HL-60 (cell line): ENCODE data around the gene NUDT2.

Source experiments
- GABPA ChIP-seq: IDR thresholded peaks from 2 replicates; pipeline ENCODE4 v1.6.1; 2012; ENCODE audit warnings: low read depth
- POLR2AphosphoS5 ChIP-seq: IDR thresholded peaks from 2 replicates; pipeline ENCODE4 v1.6.1; 2012; ENCODE audit warnings: low read depth
- SPI1 ChIP-seq: IDR thresholded peaks from 2 replicates; pipeline ENCODE4 v1.6.1; 2012; ENCODE audit warnings: low read depth, mild to moderate bottlenecking, borderline replicate concordance
- TF ChIP-seq, protein P1 (sequence below): IDR thresholded peaks from one replicate; pipeline ENCODE4 v1.5.1; 2011; ENCODE audit warnings: low read length, control low read depth, inconsistent platforms; ENCODE audit not compliant: insufficient read depth
- TF ChIP-seq, protein P2 (sequence below): IDR thresholded peaks from 2 replicates; pipeline ENCODE4 v1.6.1; 2012; ENCODE audit warnings: low read depth; ENCODE audit not compliant: insufficient replicate concordance

DNA sequence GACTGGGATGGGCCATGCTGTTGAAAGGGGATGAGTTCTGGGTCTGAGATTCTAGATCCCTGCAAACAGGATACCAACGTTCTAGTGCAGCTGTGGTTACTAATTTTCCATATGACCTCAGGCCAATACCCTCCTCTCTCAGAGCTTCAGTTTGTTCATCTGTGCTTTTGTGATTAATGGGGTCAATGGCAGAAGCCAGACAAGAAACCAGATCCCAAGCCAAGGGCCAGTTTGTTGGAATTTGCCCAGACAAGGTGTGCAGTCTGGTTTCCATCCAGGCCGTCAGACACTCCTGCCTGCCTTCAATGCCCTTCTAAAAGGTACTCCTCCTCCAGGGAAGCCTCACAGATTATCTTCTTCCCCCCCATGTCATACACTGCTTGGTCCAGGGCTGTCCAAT is 35.9 kb downstream of the NUDT2 start:
- TF ChIP-seq, protein P1, sequence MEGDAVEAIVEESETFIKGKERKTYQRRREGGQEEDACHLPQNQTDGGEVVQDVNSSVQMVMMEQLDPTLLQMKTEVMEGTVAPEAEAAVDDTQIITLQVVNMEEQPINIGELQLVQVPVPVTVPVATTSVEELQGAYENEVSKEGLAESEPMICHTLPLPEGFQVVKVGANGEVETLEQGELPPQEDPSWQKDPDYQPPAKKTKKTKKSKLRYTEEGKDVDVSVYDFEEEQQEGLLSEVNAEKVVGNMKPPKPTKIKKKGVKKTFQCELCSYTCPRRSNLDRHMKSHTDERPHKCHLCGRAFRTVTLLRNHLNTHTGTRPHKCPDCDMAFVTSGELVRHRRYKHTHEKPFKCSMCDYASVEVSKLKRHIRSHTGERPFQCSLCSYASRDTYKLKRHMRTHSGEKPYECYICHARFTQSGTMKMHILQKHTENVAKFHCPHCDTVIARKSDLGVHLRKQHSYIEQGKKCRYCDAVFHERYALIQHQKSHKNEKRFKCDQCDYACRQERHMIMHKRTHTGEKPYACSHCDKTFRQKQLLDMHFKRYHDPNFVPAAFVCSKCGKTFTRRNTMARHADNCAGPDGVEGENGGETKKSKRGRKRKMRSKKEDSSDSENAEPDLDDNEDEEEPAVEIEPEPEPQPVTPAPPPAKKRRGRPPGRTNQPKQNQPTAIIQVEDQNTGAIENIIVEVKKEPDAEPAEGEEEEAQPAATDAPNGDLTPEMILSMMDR, result no peak
- TF ChIP-seq POLR2AphosphoS5, result no peak
- TF ChIP-seq, protein P2, sequence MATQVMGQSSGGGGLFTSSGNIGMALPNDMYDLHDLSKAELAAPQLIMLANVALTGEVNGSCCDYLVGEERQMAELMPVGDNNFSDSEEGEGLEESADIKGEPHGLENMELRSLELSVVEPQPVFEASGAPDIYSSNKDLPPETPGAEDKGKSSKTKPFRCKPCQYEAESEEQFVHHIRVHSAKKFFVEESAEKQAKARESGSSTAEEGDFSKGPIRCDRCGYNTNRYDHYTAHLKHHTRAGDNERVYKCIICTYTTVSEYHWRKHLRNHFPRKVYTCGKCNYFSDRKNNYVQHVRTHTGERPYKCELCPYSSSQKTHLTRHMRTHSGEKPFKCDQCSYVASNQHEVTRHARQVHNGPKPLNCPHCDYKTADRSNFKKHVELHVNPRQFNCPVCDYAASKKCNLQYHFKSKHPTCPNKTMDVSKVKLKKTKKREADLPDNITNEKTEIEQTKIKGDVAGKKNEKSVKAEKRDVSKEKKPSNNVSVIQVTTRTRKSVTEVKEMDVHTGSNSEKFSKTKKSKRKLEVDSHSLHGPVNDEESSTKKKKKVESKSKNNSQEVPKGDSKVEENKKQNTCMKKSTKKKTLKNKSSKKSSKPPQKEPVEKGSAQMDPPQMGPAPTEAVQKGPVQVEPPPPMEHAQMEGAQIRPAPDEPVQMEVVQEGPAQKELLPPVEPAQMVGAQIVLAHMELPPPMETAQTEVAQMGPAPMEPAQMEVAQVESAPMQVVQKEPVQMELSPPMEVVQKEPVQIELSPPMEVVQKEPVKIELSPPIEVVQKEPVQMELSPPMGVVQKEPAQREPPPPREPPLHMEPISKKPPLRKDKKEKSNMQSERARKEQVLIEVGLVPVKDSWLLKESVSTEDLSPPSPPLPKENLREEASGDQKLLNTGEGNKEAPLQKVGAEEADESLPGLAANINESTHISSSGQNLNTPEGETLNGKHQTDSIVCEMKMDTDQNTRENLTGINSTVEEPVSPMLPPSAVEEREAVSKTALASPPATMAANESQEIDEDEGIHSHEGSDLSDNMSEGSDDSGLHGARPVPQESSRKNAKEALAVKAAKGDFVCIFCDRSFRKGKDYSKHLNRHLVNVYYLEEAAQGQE, result no peak
- no peak for TF ChIP-seq SPI1
- no peak for TF ChIP-seq GABPA
